GM12872 (cell line): Measurements from ENCODE around the gene ZNF775.

Source experiments
- CTCF ChIP-seq: IDR thresholded peaks from 3 replicates; pipeline ENCODE4 v1.5.1; 2011; ENCODE audit warnings: low read depth, mild to moderate bottlenecking, low read length, moderate library complexity; ENCODE audit not compliant: insufficient read depth

Gene ZNF775

GRCh38 chr7:150406312-150406566 is 27.1 kb downstream of the ZNF775 start:
- no peak for TF ChIP-seq CTCF

GRCh38 chr7:150406567-150407421 is 27.7 kb downstream of the ZNF775 start:
- no peak for TF ChIP-seq CTCF

- no peak for TF ChIP-seq CTCF
Observed at GRCh38 chr7:150407588-150408392, 28.7 kb downstream of the ZNF775 start.

GRCh38 chr7:150408393-150409299 is 29.5 kb downstream of the ZNF775 start:
- TF ChIP-seq CTCF: no peak

- no peak for TF ChIP-seq CTCF
Observed at GRCh38 chr7:150409300-150410030, 30.3 kb downstream of the ZNF775 start.

- TF ChIP-seq CTCF: no peak
Observed at GRCh38 chr7:150410131-150410530, 31.0 kb downstream of the ZNF775 start.
